H9 (cell line): ENCODE results near the gene UBAC2. TPM values are rescaled to one million over a fixed set of nuclear protein-coding genes. Genes with fewer than 3 reads are reported as not detected.

Experiments used
- DNase-seq: peaks from one replicate; pipeline ENCODE4 v3.0.0-alpha.2; 2017
- H2AFZ ChIP-seq: one replicate; pipeline ENCODE4 v1.6.1; 2013; ENCODE audit warnings: mild to moderate bottlenecking, low read length, control low read depth, moderate library complexity
- H2AK5ac ChIP-seq: 2 replicates; pipeline ENCODE4 v1.6.1; 2013; ENCODE audit warnings: low read length, control low read depth, mixed read lengths; ENCODE audit not compliant: insufficient read length
- H2BK120ac ChIP-seq: one replicate; pipeline ENCODE4 v1.6.1; 2013; ENCODE audit warnings: low read depth, mild to moderate bottlenecking, low read length, control low read depth, inconsistent platforms; ENCODE audit not compliant: poor library complexity, severe bottlenecking
- H2BK12ac ChIP-seq: 2 replicates; pipeline ENCODE4 v1.6.1; 2013; ENCODE audit warnings: low read length, control low read depth, mixed read lengths, low read depth; ENCODE audit not compliant: insufficient read length
- H2BK15ac ChIP-seq: 2 replicates; pipeline ENCODE4 v1.6.1; 2013; ENCODE audit warnings: low read depth, low read length, control low read depth
- H2BK20ac ChIP-seq: one replicate; pipeline ENCODE4 v1.6.1; 2013; ENCODE audit warnings: low read depth, mild to moderate bottlenecking, low read length, control low read depth, inconsistent platforms; ENCODE audit not compliant: poor library complexity, severe bottlenecking
- H2BK5ac ChIP-seq: 2 replicates; pipeline ENCODE4 v1.6.1; 2013; ENCODE audit warnings: low read length, control low read depth, mixed read lengths; ENCODE audit not compliant: insufficient read length
- H3K14ac ChIP-seq: 2 replicates; pipeline ENCODE4 v1.6.1; 2013; ENCODE audit warnings: low read length, control low read depth; ENCODE audit not compliant: insufficient read depth
- H3K18ac ChIP-seq: 2 replicates; pipeline ENCODE4 v1.6.1; 2013; ENCODE audit warnings: low read depth, mild to moderate bottlenecking, mixed read lengths, low read length, control low read depth; ENCODE audit not compliant: insufficient read length
- H3K23ac ChIP-seq: 2 replicates; pipeline ENCODE4 v1.6.1; 2013; ENCODE audit warnings: low read length, control low read depth, mixed read lengths, low read depth; ENCODE audit not compliant: insufficient read length
- H3K23me2 ChIP-seq: 2 replicates; pipeline ENCODE4 v1.6.1; 2013; ENCODE audit warnings: low read depth, mild to moderate bottlenecking, mixed read lengths, low read length, control low read depth; ENCODE audit not compliant: insufficient read length, poor library complexity, severe bottlenecking
- H3K27ac ChIP-seq: 2 replicates; pipeline ENCODE4 v1.5.1; 2013; ENCODE audit warnings: low read length, control low read depth, mixed read lengths, low read depth; ENCODE audit not compliant: insufficient read length
- H3K27me3 ChIP-seq: 2 replicates; pipeline ENCODE4 v1.6.1; 2013; ENCODE audit warnings: low read length, control low read depth, inconsistent platforms; ENCODE audit not compliant: insufficient read depth
- H3K4ac ChIP-seq: 2 replicates; pipeline ENCODE4 v1.6.1; 2013; ENCODE audit warnings: low read depth, mild to moderate bottlenecking, control low read depth, inconsistent platforms, low read length, moderate library complexity
- H3K4me1 ChIP-seq: 2 replicates; pipeline ENCODE4 v1.6.1; 2013; ENCODE audit warnings: low read length, control low read depth, inconsistent platforms; ENCODE audit not compliant: insufficient read depth
- H3K4me2 ChIP-seq: 2 replicates; pipeline ENCODE4 v1.6.1; 2013; ENCODE audit warnings: low read length, control low read depth, mixed read lengths; ENCODE audit not compliant: insufficient read length, insufficient read depth
- H3K56ac ChIP-seq: 2 replicates; pipeline ENCODE4 v1.6.1; 2013; ENCODE audit warnings: low read depth, mild to moderate bottlenecking, mixed read lengths, low read length, control low read depth; ENCODE audit not compliant: insufficient read length
- H3K79me1 ChIP-seq: 2 replicates; pipeline ENCODE4 v1.6.1; 2013; ENCODE audit warnings: low read depth, mild to moderate bottlenecking, moderate library complexity, low read length, control low read depth, inconsistent platforms; ENCODE audit not compliant: insufficient read depth, poor library complexity, severe bottlenecking
- H3K79me2 ChIP-seq: 2 replicates; pipeline ENCODE4 v1.6.1; 2013; ENCODE audit warnings: low read length, control low read depth, inconsistent platforms; ENCODE audit not compliant: insufficient read depth
- H3K9ac ChIP-seq: 2 replicates; pipeline ENCODE4 v1.6.1; 2013; ENCODE audit warnings: low read length, control low read depth, mixed read lengths; ENCODE audit not compliant: insufficient read length; ENCODE audit errors: extremely low read depth
- H3K9me3 ChIP-seq: one replicate; pipeline ENCODE4 v1.6.1; 2013; ENCODE audit warnings: low read depth, low read length, inconsistent platforms; ENCODE audit not compliant: control insufficient read depth
- H3T11ph ChIP-seq: one replicate; pipeline ENCODE4 v1.6.1; 2013; ENCODE audit warnings: mild to moderate bottlenecking, low read length, control low read depth, inconsistent platforms
- H4K20me1 ChIP-seq: one replicate; pipeline ENCODE4 v1.6.1; 2013; ENCODE audit not compliant: control insufficient read depth, insufficient read length, insufficient read depth
- H4K5ac ChIP-seq: 2 replicates; pipeline ENCODE4 v1.6.1; 2013; ENCODE audit warnings: low read depth, mild to moderate bottlenecking, mixed read lengths, low read length, control low read depth; ENCODE audit not compliant: insufficient read length
- H4K8ac ChIP-seq: replicated peaks from 2 replicates; pipeline ENCODE4 v1.6.1; 2013; ENCODE audit warnings: low read length, control low read depth, mixed read lengths, low read depth; ENCODE audit not compliant: insufficient read length
- H4K91ac ChIP-seq: 2 replicates; pipeline ENCODE4 v1.6.1; 2013; ENCODE audit warnings: low read depth, mild to moderate bottlenecking, moderate library complexity, mixed read lengths, low read length, control low read depth; ENCODE audit not compliant: insufficient read length
- H3K27ac Mint-ChIP-seq, 3 experiments: 2 replicates in 2 of 3; 3 replicates in 1 of 3; pipeline ENCODE4 v1.8.0; 2020 to 2021; ENCODE audit warnings: mixed read lengths in 3 of 3, mild to moderate bottlenecking in 1 of 3, moderate library complexity in 1 of 3
- H3K27me3 Mint-ChIP-seq: 2 replicates; pipeline ENCODE4 v1.8.0; 2021; ENCODE audit warnings: low read depth, mild to moderate bottlenecking, moderate library complexity, mixed read lengths
- H3K36me3 Mint-ChIP-seq, 3 experiments: 2 replicates in 2 of 3; 3 replicates in 1 of 3; pipeline ENCODE4 v1.8.0; 2020 to 2021; ENCODE audit warnings: low read depth in 3 of 3, mixed read lengths in 3 of 3; ENCODE audit not compliant: insufficient read depth in 1 of 3
- H3K4me1 Mint-ChIP-seq, 2 experiments: 2 replicates each; pipeline ENCODE4 v1.8.0; 2020; ENCODE audit warnings: mixed read lengths in 2 of 2
- H3K4me3 Mint-ChIP-seq, 2 experiments: 2 replicates in 1 of 2; 3 replicates in 1 of 2; pipeline ENCODE4 v1.8.0; 2020 to 2021; ENCODE audit warnings: mild to moderate bottlenecking in 2 of 2, mixed read lengths in 2 of 2, moderate library complexity in 1 of 2
- H3K9me3 Mint-ChIP-seq, 2 experiments: 2 replicates in 1 of 2; 3 replicates in 1 of 2; pipeline ENCODE4 v1.8.0; 2020; ENCODE audit warnings: mild to moderate bottlenecking in 2 of 2, mixed read lengths in 2 of 2, moderate library complexity in 1 of 2
- WGBS: extraction: QIAGEN DNeasy Blood & Tissue Kit; methylation state at CpG from one replicate; pipeline ENCODE4 v1.1.7; 2013; ENCODE audit warnings: missing lambda C conversion rate, low lambda C conversion rate, mixed read lengths; ENCODE audit not compliant: insufficient read length; ENCODE audit errors: extremely low coverage; 5-methylcytosine and 5-hydroxymethylcytosine counted together
- total RNA-seq: library from RNA; stranded (reverse); gene quantifications from 2 replicates; pipeline ENCODE4 v1.2.1, GENCODE V29; 2021
- TF ChIP-seq, protein P1 (sequence below): fragments of 200-600 bp; sonication (generic); conservative IDR thresholded peaks from 3 replicates; pipeline ENCODE4 v1.8.0; 2021; ENCODE audit warnings: antibody characterized with exemption, mild to moderate bottlenecking

The UBAC2 gene
- total RNA-seq, 1 experiment from 2014 or later: 52.3 TPM

GRCh38 chr13:99426426-99426825 is 225.8 kb downstream of the UBAC2 start:
- H3K18ac ChIP-seq: no peak overlapping the region
- H2BK20ac ChIP-seq: no peak overlapping the region
- H3K4ac ChIP-seq: no peak overlapping the region
- no peaks in the 10 kb centered on the region for H3K9me3 ChIP-seq
- H3K23ac ChIP-seq: no peak overlapping the region
- Mint-ChIP-seq H3K9me3 (no peaks in the 10 kb centered on the region; a peak in 1 of 5 replicates), H3K4me3 (no peak overlapping the region), H3K36me3 (0 out of 7 replicates have a peak, but pooled peaks cover 0 to 3% (median 0%) of the 10 kb centered on the region in 3 experiments), H3K27me3 (peaks cover 18% of the 10 kb centered on the region), H3K4me1 (peaks cover 7 to 8% of the 10 kb centered on the region in 2 experiments), H3K27ac (no peak overlapping the region)
- H2BK12ac ChIP-seq: no peak overlapping the region
- H3K79me2 ChIP-seq: no peaks in the 10 kb centered on the region
- no peaks in the 10 kb centered on the region for H3K27me3 ChIP-seq
- TF ChIP-seq, protein P1, sequence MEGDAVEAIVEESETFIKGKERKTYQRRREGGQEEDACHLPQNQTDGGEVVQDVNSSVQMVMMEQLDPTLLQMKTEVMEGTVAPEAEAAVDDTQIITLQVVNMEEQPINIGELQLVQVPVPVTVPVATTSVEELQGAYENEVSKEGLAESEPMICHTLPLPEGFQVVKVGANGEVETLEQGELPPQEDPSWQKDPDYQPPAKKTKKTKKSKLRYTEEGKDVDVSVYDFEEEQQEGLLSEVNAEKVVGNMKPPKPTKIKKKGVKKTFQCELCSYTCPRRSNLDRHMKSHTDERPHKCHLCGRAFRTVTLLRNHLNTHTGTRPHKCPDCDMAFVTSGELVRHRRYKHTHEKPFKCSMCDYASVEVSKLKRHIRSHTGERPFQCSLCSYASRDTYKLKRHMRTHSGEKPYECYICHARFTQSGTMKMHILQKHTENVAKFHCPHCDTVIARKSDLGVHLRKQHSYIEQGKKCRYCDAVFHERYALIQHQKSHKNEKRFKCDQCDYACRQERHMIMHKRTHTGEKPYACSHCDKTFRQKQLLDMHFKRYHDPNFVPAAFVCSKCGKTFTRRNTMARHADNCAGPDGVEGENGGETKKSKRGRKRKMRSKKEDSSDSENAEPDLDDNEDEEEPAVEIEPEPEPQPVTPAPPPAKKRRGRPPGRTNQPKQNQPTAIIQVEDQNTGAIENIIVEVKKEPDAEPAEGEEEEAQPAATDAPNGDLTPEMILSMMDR: no peak
- H3K9ac ChIP-seq: no peak overlapping the region
- H3K56ac ChIP-seq: no peak overlapping the region
- no peaks in the 10 kb centered on the region for H3K79me1 ChIP-seq
- no peak overlapping the region for H3T11ph ChIP-seq
- no peak overlapping the region for H4K8ac ChIP-seq
- H2BK5ac ChIP-seq: no peak overlapping the region
- H2BK120ac ChIP-seq: no peak overlapping the region
- peaks cover 4% of the 10 kb centered on the region; the same call in 1 of the 2 replicates for H3K4me1 ChIP-seq
- H2AK5ac ChIP-seq: no peak overlapping the region
- H3K14ac ChIP-seq: no peak overlapping the region
- no peak overlapping the region for H3K27ac ChIP-seq
- no peak overlapping the region for H2AFZ ChIP-seq
- H3K23me2 ChIP-seq: no peaks in the 10 kb centered on the region
- peak; percentile 23 for DNase-seq
- no peak overlapping the region for H4K91ac ChIP-seq
- H2BK15ac ChIP-seq: no peak overlapping the region
- H4K5ac ChIP-seq: no peak overlapping the region
- no peak overlapping the region for H3K4me2 ChIP-seq
- H4K20me1 ChIP-seq: no peaks in the 10 kb centered on the region
- WGBS: no CpG with 5 or more reads among the region's 7 CpGs
